ENCODE results near the gene LDB2. TPM values are rescaled to one million over a fixed set of nuclear protein-coding genes. Genes with fewer than 3 reads are reported as not detected.

The LDB2 gene
- total RNA-seq, 4 donors from 2014 or later: 26.4 to 62.7 (median 40.7) TPM

- Histone ChIP-seq H3K4me3 (no peak overlapping the region), H3K9me3 (no peaks in the 10 kb centered on the region), H3K36me3 (no peaks in the 10 kb centered on the region), H3K27me3 (no peaks in the 10 kb centered on the region), H3K4me1 (peaks cover 0 to 20% (median 0%) of the 10 kb centered on the region in 4 donors), H3K27ac (no peak overlapping the region)
- TF ChIP-seq EP300 (IDR thresholded peaks at IDR 0.05) (no peak), POLR2A (IDR thresholded peaks at IDR 0.05) (no peak), CTCF (IDR thresholded peaks at IDR 0.05) (no peak)
- 68% methylated on average over 3 of the region's 3 CpGs for WGBS, 2 donors
- no peak for DNase-seq (ENCODE audit: low spot score in 2 of 2)
These were observed 222.1 kb downstream of the LDB2 start for GRCh38 chr4:16676230-16676770.

GRCh38 chr4:16674082-16674481 is 224.4 kb downstream of the LDB2 start:
- Histone ChIP-seq H3K36me3 (no peaks in the 10 kb centered on the region), H3K9me3 (no peaks in the 10 kb centered on the region), H3K4me3 (no peak overlapping the region), H3K4me1 (peaks cover 0 to 25% (median 0%) of the 10 kb centered on the region in 4 donors), H3K27ac (no peak overlapping the region), H3K27me3 (no peaks in the 10 kb centered on the region)
- TF ChIP-seq EP300 (IDR thresholded peaks at IDR 0.05): no peak
- no peak for TF ChIP-seq CTCF (IDR thresholded peaks at IDR 0.05)
- no peak for DNase-seq (ENCODE audit: low spot score in 2 of 2)
- 69 to 70% methylated on average over 7 of the region's 7 CpGs for WGBS, 2 donors

GRCh38 chr4:16672421-16672820 is 226.0 kb downstream of the LDB2 start:
- WGBS, 2 donors: 32 to 39% methylated on average over 2 of the region's 2 CpGs
- Histone ChIP-seq H3K4me3 (no peak overlapping the region), H3K27me3 (no peaks in the 10 kb centered on the region), H3K36me3 (no peaks in the 10 kb centered on the region), H3K27ac (peak overlapping the region in 1 of 4 donors; percentile 36), H3K4me1 (peaks cover 0 to 29% (median 3%) of the 10 kb centered on the region in 4 donors), H3K9me3 (no peaks in the 10 kb centered on the region)
- no peak for DNase-seq (ENCODE audit: low spot score in 2 of 2)
- no peak for TF ChIP-seq CTCF (IDR thresholded peaks at IDR 0.05)
- no peak for TF ChIP-seq EP300 (IDR thresholded peaks at IDR 0.05)
- no peak for TF ChIP-seq POLR2A (IDR thresholded peaks at IDR 0.05)

- TF ChIP-seq CTCF (IDR thresholded peaks at IDR 0.05) (no peak), POLR2A (IDR thresholded peaks at IDR 0.05) (no peak), EP300 (IDR thresholded peaks at IDR 0.05) (no peak)
- peaks cover 0 to 24% (median 3%) of the 10 kb centered on the region in 4 donors for H3K4me1 ChIP-seq
- no peak overlapping the region for H3K4me3 ChIP-seq
- 54 to 96% methylated on average over 2 of the region's 2 CpGs for WGBS, 2 donors
- no peak overlapping the region for H3K27ac ChIP-seq
- no peaks in the 10 kb centered on the region for H3K9me3 ChIP-seq
- no peaks in the 10 kb centered on the region for H3K27me3 ChIP-seq
- no peaks in the 10 kb centered on the region for H3K36me3 ChIP-seq
- no peak for DNase-seq (ENCODE audit: low spot score in 2 of 2)
These were observed 226.7 kb downstream of the LDB2 start for GRCh38 chr4:16671741-16672140.

- TF ChIP-seq POLR2A (IDR thresholded peaks at IDR 0.05) (no peak), CTCF (IDR thresholded peaks at IDR 0.05) (no peak), EP300 (IDR thresholded peaks at IDR 0.05) (no peak)
- no peak for DNase-seq (ENCODE audit: low spot score in 2 of 2)
- H3K9me3 ChIP-seq: no peaks in the 10 kb centered on the region
- no peak overlapping the region for H3K4me3 ChIP-seq
- no peak overlapping the region for H3K27ac ChIP-seq
- H3K4me1 ChIP-seq: peaks cover 0 to 21% (median 3%) of the 10 kb centered on the region in 4 donors
- H3K36me3 ChIP-seq: no peaks in the 10 kb centered on the region
- H3K27me3 ChIP-seq: no peaks in the 10 kb centered on the region
- WGBS, 2 donors: 88 to 92% methylated on average over 1 of the region's 1 CpG
These were observed 227.7 kb downstream of the LDB2 start for GRCh38 chr4:16670727-16671126.

Data from tibial nerve (tissue), 4 donors.